HCT116 (cell line): ENCODE measurements around the gene MPIG6B. TPM values are rescaled to one million over a fixed set of nuclear protein-coding genes. Genes with fewer than 3 reads are reported as not detected.

ENCODE experiments used
- ATAC-seq: fragments of 200-7000 bp; cut with Tn5 transposase; 2 replicates; pipeline ENCODE4 v1.9.1; 2020; ENCODE audit warnings: mild to moderate bottlenecking, moderate library complexity
- BruUV-seq: library from RNA; stranded (reverse); fragments of 400-500 nt; replicated peaks from 2 replicates; lab custom pipeline; 2021; lab: Mats Ljungman, UMichigan
- CTCF ChIA-PET: fragments of 300-600 bp; sonication (Branson Sonifier 250); formaldehyde crosslinking; loops from one replicate; lab custom pipeline; 2021; ENCODE audit warnings: antibody characterized with exemption; lab: Charles Lee
- POLR2A ChIA-PET: fragments of 300-600, 350-600 bp; sonication (Branson Sonifier 250); formaldehyde crosslinking; loops from one replicate; lab custom pipeline; 2021; ENCODE audit warnings: antibody characterized with exemption; lab: Charles Lee
- RAD21 ChIA-PET, 2 experiments: fragments of 300-600 bp; sonication (Branson Sonifier 250); formaldehyde crosslinking; loops; one replicate each; lab custom pipeline; 2023; ENCODE audit warnings: low total read pairs in 2 of 2; ENCODE audit not compliant: uncharacterized antibody in 2 of 2, unreplicated experiment in 2 of 2, low non-redundant PET in 1 of 2; lab: Charles Lee
- DNase-seq: peaks from one replicate; pipeline ENCODE4 v3.0.0-alpha.2; 2010; ENCODE audit warnings: low read depth, low spot score
- H2AFZ ChIP-seq: fragments of 200-600 bp; shearing (Covaris generic), sonication (generic); 2 replicates; pipeline ENCODE4 v1.6.1; 2017; ENCODE audit warnings: low read depth, mixed run types, mixed read lengths, antibody characterized with exemption, low read length; ENCODE audit not compliant: poor library complexity, severe bottlenecking
- H3K27ac ChIP-seq: 2 replicates; pipeline ENCODE4 v1.5.1; 2012; ENCODE audit warnings: low read depth, low read length
- H3K27me3 ChIP-seq: fragments of 200-600 bp; sonication (generic); 2 replicates; pipeline ENCODE4 v1.6.1; 2016; ENCODE audit warnings: mixed run types, low read length, mixed read lengths; ENCODE audit not compliant: insufficient read depth
- H3K36me3 ChIP-seq, 2 experiments: fragments of 200-500 bp in 1 of 2; fragments of 200-600 bp in 1 of 2; sonication (Bioruptor generic) in 1 of 2; sonication (generic) in 1 of 2; 2 replicates each; pipeline versions ENCODE4 v1.5.1 to v1.6.1; 2014 to 2016; ENCODE audit warnings: low read length in 2 of 2, inconsistent platforms in 1 of 2, mixed read lengths in 1 of 2, mixed run types in 1 of 2; ENCODE audit not compliant: insufficient read depth in 2 of 2, control insufficient read depth in 1 of 2
- H3K4me1 ChIP-seq, 2 experiments: fragments of 200-600 bp in 1 of 2; sonication (generic) in 1 of 2; 2 replicates each; pipeline versions ENCODE4 v1.5.1 to v1.6.1; 2012 to 2017; ENCODE audit warnings: low read length in 2 of 2, inconsistent platforms in 1 of 2, mild to moderate bottlenecking in 1 of 2, mixed read lengths in 1 of 2, mixed run types in 1 of 2, moderate library complexity in 1 of 2; ENCODE audit not compliant: insufficient read depth in 2 of 2, control insufficient read depth in 1 of 2
- H3K4me2 ChIP-seq: fragments of 200-600 bp; sonication (generic); 2 replicates; pipeline ENCODE4 v1.6.1; 2017; ENCODE audit warnings: mixed run types, low read length, mixed read lengths
- H3K4me3 ChIP-seq, 2 experiments: fragments of 200-600 bp in 1 of 2; sonication (generic) in 1 of 2; replicated peaks in 1 of 2; 2 replicates each; pipeline ENCODE4 v1.5.1; 2011 to 2016; ENCODE audit warnings: low read length in 2 of 2, control low read depth in 1 of 2, low read depth in 1 of 2, mild to moderate bottlenecking in 1 of 2, mixed read lengths in 1 of 2, mixed run types in 1 of 2
- H3K79me2 ChIP-seq: fragments of 200-600 bp; sonication (generic); 2 replicates; pipeline ENCODE4 v1.6.1; 2017; ENCODE audit warnings: mild to moderate bottlenecking, mixed run types, low read length, moderate library complexity, mixed read lengths; ENCODE audit not compliant: insufficient read depth
- H3K9ac ChIP-seq: fragments of 200-600 bp; sonication (generic); 2 replicates; pipeline ENCODE4 v1.6.1; 2016; ENCODE audit warnings: low read length, mixed read lengths
- H3K9me2 ChIP-seq: fragments of 200-600 bp; sonication (generic), shearing (Covaris generic); 2 replicates; pipeline ENCODE4 v1.6.1; 2017; ENCODE audit warnings: mixed run types, mild to moderate bottlenecking, moderate library complexity; ENCODE audit not compliant: insufficient read depth
- H3K9me3 ChIP-seq, 2 experiments: fragments of 200-500 bp in 1 of 2; fragments of 200-600 bp in 1 of 2; sonication (Bioruptor generic) in 1 of 2; sonication (generic) in 1 of 2; 2 replicates each; pipeline ENCODE4 v1.6.1; 2014 to 2017; ENCODE audit warnings: low read length in 2 of 2, mixed read lengths in 2 of 2, inconsistent platforms in 1 of 2, low read depth in 1 of 2, mild to moderate bottlenecking in 1 of 2, mixed run types in 1 of 2, moderate library complexity in 1 of 2; ENCODE audit not compliant: control insufficient read depth in 1 of 2, insufficient read depth in 1 of 2
- H4K20me1 ChIP-seq: fragments of 200-600 bp; sonication (generic), shearing (Covaris generic); 2 replicates; pipeline ENCODE4 v1.6.1; 2017; ENCODE audit warnings: mixed run types, mild to moderate bottlenecking, moderate library complexity; ENCODE audit not compliant: insufficient read depth
- EZH2phosphoT487 ChIP-seq: fragments of 200-600 bp; IDR thresholded peaks from 2 replicates; pipeline ENCODE4 v1.6.1; 2018; ENCODE audit warnings: antibody characterized with exemption, borderline replicate concordance
- FOSL1 ChIP-seq: IDR thresholded peaks from 2 replicates; pipeline ENCODE4 v1.6.1; 2012; ENCODE audit warnings: low read depth
- POLR2A ChIP-seq: IDR thresholded peaks from 2 replicates; pipeline ENCODE4 v1.7.0; 2011; ENCODE audit warnings: borderline replicate concordance; ENCODE audit not compliant: insufficient read depth, insufficient read length; ENCODE audit errors: extremely low read depth
- POLR2AphosphoS5 ChIP-seq: IDR thresholded peaks from 2 replicates; pipeline ENCODE4 v1.6.1; 2011; ENCODE audit warnings: mild to moderate bottlenecking, low read depth, low read length, moderate library complexity
- REST ChIP-seq: IDR thresholded peaks from 2 replicates; pipeline ENCODE4 v1.6.1; 2012; ENCODE audit warnings: low read depth
- SIN3A ChIP-seq: IDR thresholded peaks from 2 replicates; pipeline ENCODE4 v1.6.1; 2012; ENCODE audit warnings: low read depth
- SP1 ChIP-seq: IDR thresholded peaks from 2 replicates; pipeline ENCODE4 v1.6.1; 2012; ENCODE audit warnings: low read depth
- YY1 ChIP-seq: IDR thresholded peaks from 2 replicates; pipeline ENCODE4 v1.6.1; 2011; ENCODE audit warnings: low read length, low read depth, moderate library complexity, mild to moderate bottlenecking; ENCODE audit not compliant: insufficient replicate concordance; ENCODE audit errors: extremely low read depth
- ZBTB33 ChIP-seq: IDR thresholded peaks from 2 replicates; pipeline ENCODE4 v1.6.1; 2011; ENCODE audit warnings: mild to moderate bottlenecking, low read length, moderate library complexity; ENCODE audit not compliant: insufficient replicate concordance; ENCODE audit errors: extremely low read depth
- ZFX ChIP-seq: fragments of 450-650 bp; IDR thresholded peaks from 2 replicates; pipeline ENCODE4 v1.6.1; 2017
- intact Hi-C: fragments of 100-400 bp; cut with micrococcal nuclease; formaldehyde crosslinking; loops from 2 replicates; pipeline ENCODE4 v1.10.0; 2022
- total RNA-seq: library from RNA; stranded (reverse); gene quantifications from one replicate; pipeline ENCODE4 v1.2.1, GENCODE V29; 2021; ENCODE audit not compliant: unreplicated experiment
- TF ChIP-seq, protein P1 (sequence below), 3 experiments: fragments of 200-600 bp in 1 of 3; sonication (generic) in 1 of 3; IDR thresholded peaks in 2 of 3; conservative IDR thresholded peaks in 1 of 3; 2 replicates each; pipeline ENCODE4 v1.5.1; 2012 to 2017; ENCODE audit warnings: low read depth in 2 of 3, low read length in 2 of 3, antibody characterized with exemption in 1 of 3, borderline replicate concordance in 1 of 3, control low read depth in 1 of 3, mild to moderate bottlenecking in 1 of 3, mixed read lengths in 1 of 3, mixed run types in 1 of 3, moderate library complexity in 1 of 3; ENCODE audit not compliant: insufficient read depth in 1 of 3

MPIG6B gene
- total RNA-seq, 1 experiment from 2014 or later: 0.42 TPM

DNA sequence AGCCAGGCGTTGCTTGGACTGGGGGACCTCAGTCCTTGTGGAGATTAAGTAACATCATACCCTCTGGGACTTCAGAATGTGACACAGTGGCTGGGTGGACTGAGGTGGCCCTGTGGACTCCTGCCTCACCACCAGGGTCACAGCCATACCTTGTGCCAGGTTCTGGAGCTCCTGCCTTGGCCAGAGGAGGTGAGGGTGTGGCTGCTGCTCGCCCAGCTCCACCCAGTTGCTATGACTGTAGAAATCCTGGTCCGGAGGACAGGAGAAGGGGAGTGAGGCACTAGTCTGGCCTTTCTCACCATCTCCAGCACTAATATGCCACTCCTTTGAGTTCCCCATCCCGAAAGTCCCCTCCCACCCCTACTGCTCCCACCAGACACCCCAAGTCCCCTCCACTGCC, 52.0 kb downstream of the MPIG6B start:
- H3K9me2 ChIP-seq: no peaks in the 10 kb centered on the region
- ChIA-PET POLR2A (interaction anchor here (0.8 to 4.8 kb wide), 8 partner anchors 9 to 87 kb away, joined by 3 to 47 read pairs (median 4); partner anchors contain the start of genes HSPA1B and NEU1), RAD21 (interaction anchor here in 1 of 2 experiments (0.7 to 1.1 kb wide), 3 partner anchors 18 to 40 kb away, joined by 3 to 5 read pairs (median 4); no protein-coding TSS in a partner anchor), CTCF (interaction anchor here (0.6 to 1.4 kb wide), 5 partner anchors 16 to 88 kb away, joined by 3 to 11 read pairs (median 3); partner anchors contain the start of gene NEU1)
- peak overlapping the region; percentile 79 for H3K4me2 ChIP-seq
- TF ChIP-seq REST (no peak), YY1 (no peak), ZFX (no peak), POLR2AphosphoS5 (peak; percentile 44), SP1 (no peak), POLR2A (no peak), SIN3A (no peak), FOSL1 (no peak), ZBTB33 (no peak), EZH2phosphoT487 (no peak)
- TF ChIP-seq, protein P1, sequence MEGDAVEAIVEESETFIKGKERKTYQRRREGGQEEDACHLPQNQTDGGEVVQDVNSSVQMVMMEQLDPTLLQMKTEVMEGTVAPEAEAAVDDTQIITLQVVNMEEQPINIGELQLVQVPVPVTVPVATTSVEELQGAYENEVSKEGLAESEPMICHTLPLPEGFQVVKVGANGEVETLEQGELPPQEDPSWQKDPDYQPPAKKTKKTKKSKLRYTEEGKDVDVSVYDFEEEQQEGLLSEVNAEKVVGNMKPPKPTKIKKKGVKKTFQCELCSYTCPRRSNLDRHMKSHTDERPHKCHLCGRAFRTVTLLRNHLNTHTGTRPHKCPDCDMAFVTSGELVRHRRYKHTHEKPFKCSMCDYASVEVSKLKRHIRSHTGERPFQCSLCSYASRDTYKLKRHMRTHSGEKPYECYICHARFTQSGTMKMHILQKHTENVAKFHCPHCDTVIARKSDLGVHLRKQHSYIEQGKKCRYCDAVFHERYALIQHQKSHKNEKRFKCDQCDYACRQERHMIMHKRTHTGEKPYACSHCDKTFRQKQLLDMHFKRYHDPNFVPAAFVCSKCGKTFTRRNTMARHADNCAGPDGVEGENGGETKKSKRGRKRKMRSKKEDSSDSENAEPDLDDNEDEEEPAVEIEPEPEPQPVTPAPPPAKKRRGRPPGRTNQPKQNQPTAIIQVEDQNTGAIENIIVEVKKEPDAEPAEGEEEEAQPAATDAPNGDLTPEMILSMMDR (IDR thresholded peaks at IDR 0.05 in 2 of 3, conservative IDR thresholded peaks at IDR 0.05 in 1 of 3; ENCODE audit: borderline replicate concordance in 1 of 3, insufficient read depth in 1 of 3, low read depth in 2 of 3, low read length in 2 of 3): 0 out of 6 replicates have a peak, but pooled peaks of 2 of the 3 experiments have one; percentile 5 to 24
- peak overlapping the region; percentile 64 for H3K9ac ChIP-seq
- H3K27ac ChIP-seq: peak overlapping the region; percentile 79
- no peaks in the 10 kb centered on the region for H3K27me3 ChIP-seq
- H3K4me1 ChIP-seq: peaks cover 44 to 67% of the 10 kb centered on the region in 2 experiments
- ATAC-seq (peak; percentile 61), DNase-seq (no peak)
- intact Hi-C loops: no loop called here
- peaks cover 0 to 14% of the 10 kb centered on the region in 2 experiments; a peak in 1 of 4 replicates for H3K36me3 ChIP-seq
- H3K79me2 ChIP-seq: no peaks in the 10 kb centered on the region
- H2AFZ ChIP-seq: no peak overlapping the region
- H3K4me3 ChIP-seq: peak overlapping the region in 1 of 2 experiments; percentile 19; a peak in 3 of 4 replicates
- no TSS peak for BruUV-seq
- H4K20me1 ChIP-seq: no peaks in the 10 kb centered on the region
- H3K9me3 ChIP-seq: no peaks in the 10 kb centered on the region
